ENCODE data around the gene ATG101. TPM values are rescaled to one million over a fixed set of nuclear protein-coding genes. Genes with fewer than 3 reads are reported as not detected.

Gene ATG101
- total and polyA plus RNA-seq, 4 donors: 12.9 to 31.8 (median 29.4) TPM

DNA sequence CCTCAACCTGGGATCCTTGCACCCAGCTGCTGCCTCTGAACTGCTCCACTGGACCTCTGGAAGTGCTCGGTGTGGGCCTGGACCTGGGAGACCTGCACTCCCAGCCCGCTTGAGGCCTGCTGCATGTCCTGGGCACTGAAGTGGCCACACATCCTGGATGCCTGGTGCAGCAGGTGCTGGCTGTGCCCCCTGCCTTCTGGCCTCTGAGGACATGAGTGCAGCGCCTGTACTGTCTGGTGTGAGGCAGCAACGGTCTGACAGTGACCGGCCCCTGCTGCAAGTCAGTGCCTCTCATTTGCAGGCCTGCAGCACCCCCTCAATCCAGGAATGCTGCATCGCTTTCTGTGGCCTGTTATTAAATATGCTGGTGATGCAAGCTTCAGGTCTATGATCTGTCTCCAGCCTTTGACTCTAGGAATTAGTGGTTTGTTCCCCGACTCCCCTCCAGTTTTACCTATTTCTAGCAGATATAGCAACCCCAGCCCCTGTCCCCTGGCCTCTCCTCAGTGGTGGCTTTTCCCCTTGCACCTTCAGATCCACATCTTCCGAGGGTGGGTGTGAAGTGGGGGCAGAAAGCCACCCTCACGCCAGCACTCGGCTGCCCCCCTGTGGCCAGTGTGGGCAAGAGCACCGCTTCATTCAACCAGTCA, 13.3 kb downstream of the ATG101 start:
- Histone ChIP-seq H3K4me3 (ENCODE audit: low read depth in 1 of 3, low read length in 3 of 3) (no peak overlapping the region), H3K9ac (ENCODE audit: low read depth in 1 of 2, low read length in 2 of 2) (no peak overlapping the region), H3K36me3 (ENCODE audit: control insufficient read depth in 4 of 4, insufficient read depth in 3 of 4, low read depth in 1 of 4, low read length in 3 of 4) (peaks cover 0 to 9% (median 4%) of the 10 kb centered on the region in 4 donors), H3K27ac (ENCODE audit: low read depth in 1 of 2, low read length in 2 of 2) (peak overlapping the region; percentile 80 to 81), H3K27me3 (ENCODE audit: control insufficient read depth in 4 of 4, insufficient read depth in 4 of 4, low read length in 3 of 4) (no peaks in the 10 kb centered on the region), H3K4me1 (ENCODE audit: control insufficient read depth in 4 of 4, insufficient read depth in 4 of 4, low read length in 3 of 4) (peaks cover 8 to 43% (median 26%) of the 10 kb centered on the region in 4 donors), H3K9me3 (ENCODE audit: control insufficient read depth in 4 of 4, low read length in 3 of 4) (no peaks in the 10 kb centered on the region)
- DNase-seq (ENCODE audit: low spot score): peak; percentile 74
- 38% methylated on average over 11 of the region's 11 CpGs for WGBS
- no peak for TF ChIP-seq TAF1 (conservative IDR thresholded peaks at IDR 0.05)
- TF ChIP-seq, protein P1, sequence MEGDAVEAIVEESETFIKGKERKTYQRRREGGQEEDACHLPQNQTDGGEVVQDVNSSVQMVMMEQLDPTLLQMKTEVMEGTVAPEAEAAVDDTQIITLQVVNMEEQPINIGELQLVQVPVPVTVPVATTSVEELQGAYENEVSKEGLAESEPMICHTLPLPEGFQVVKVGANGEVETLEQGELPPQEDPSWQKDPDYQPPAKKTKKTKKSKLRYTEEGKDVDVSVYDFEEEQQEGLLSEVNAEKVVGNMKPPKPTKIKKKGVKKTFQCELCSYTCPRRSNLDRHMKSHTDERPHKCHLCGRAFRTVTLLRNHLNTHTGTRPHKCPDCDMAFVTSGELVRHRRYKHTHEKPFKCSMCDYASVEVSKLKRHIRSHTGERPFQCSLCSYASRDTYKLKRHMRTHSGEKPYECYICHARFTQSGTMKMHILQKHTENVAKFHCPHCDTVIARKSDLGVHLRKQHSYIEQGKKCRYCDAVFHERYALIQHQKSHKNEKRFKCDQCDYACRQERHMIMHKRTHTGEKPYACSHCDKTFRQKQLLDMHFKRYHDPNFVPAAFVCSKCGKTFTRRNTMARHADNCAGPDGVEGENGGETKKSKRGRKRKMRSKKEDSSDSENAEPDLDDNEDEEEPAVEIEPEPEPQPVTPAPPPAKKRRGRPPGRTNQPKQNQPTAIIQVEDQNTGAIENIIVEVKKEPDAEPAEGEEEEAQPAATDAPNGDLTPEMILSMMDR (IDR thresholded peaks at IDR 0.05; ENCODE audit: low read depth, low read length, missing input control): peak; percentile 81
- no peak for TF ChIP-seq MAX (IDR thresholded peaks at IDR 0.05)
- TF ChIP-seq, protein P2, sequence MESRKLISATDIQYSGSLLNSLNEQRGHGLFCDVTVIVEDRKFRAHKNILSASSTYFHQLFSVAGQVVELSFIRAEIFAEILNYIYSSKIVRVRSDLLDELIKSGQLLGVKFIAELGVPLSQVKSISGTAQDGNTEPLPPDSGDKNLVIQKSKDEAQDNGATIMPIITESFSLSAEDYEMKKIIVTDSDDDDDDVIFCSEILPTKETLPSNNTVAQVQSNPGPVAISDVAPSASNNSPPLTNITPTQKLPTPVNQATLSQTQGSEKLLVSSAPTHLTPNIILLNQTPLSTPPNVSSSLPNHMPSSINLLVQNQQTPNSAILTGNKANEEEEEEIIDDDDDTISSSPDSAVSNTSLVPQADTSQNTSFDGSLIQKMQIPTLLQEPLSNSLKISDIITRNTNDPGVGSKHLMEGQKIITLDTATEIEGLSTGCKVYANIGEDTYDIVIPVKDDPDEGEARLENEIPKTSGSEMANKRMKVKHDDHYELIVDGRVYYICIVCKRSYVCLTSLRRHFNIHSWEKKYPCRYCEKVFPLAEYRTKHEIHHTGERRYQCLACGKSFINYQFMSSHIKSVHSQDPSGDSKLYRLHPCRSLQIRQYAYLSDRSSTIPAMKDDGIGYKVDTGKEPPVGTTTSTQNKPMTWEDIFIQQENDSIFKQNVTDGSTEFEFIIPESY (IDR thresholded peaks at IDR 0.05): no peak
- TF ChIP-seq GABPA (IDR thresholded peaks at IDR 0.05 in 1 of 2, conservative IDR thresholded peaks at IDR 0.05 in 1 of 2): no peak
- no peak for TF ChIP-seq SP1 (IDR thresholded peaks at IDR 0.05)
- TF ChIP-seq HNF4G (IDR thresholded peaks at IDR 0.05): no peak
- no peak for TF ChIP-seq FOXA2 (IDR thresholded peaks at IDR 0.05)
- TF ChIP-seq FOXA1 (IDR thresholded peaks at IDR 0.05): no peak
- peak; percentile 81 to 93 for TF ChIP-seq RAD21 (IDR thresholded peaks at IDR 0.05)
- no peak for TF ChIP-seq RXRA (IDR thresholded peaks at IDR 0.05)
- no peak for TF ChIP-seq NR2F2 (IDR thresholded peaks at IDR 0.05)
- TF ChIP-seq YY1 (IDR thresholded peaks at IDR 0.05): no peak
- TF ChIP-seq HNF4A (conservative IDR thresholded peaks at IDR 0.05): no peak
- TF ChIP-seq, protein P3, sequence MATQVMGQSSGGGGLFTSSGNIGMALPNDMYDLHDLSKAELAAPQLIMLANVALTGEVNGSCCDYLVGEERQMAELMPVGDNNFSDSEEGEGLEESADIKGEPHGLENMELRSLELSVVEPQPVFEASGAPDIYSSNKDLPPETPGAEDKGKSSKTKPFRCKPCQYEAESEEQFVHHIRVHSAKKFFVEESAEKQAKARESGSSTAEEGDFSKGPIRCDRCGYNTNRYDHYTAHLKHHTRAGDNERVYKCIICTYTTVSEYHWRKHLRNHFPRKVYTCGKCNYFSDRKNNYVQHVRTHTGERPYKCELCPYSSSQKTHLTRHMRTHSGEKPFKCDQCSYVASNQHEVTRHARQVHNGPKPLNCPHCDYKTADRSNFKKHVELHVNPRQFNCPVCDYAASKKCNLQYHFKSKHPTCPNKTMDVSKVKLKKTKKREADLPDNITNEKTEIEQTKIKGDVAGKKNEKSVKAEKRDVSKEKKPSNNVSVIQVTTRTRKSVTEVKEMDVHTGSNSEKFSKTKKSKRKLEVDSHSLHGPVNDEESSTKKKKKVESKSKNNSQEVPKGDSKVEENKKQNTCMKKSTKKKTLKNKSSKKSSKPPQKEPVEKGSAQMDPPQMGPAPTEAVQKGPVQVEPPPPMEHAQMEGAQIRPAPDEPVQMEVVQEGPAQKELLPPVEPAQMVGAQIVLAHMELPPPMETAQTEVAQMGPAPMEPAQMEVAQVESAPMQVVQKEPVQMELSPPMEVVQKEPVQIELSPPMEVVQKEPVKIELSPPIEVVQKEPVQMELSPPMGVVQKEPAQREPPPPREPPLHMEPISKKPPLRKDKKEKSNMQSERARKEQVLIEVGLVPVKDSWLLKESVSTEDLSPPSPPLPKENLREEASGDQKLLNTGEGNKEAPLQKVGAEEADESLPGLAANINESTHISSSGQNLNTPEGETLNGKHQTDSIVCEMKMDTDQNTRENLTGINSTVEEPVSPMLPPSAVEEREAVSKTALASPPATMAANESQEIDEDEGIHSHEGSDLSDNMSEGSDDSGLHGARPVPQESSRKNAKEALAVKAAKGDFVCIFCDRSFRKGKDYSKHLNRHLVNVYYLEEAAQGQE (IDR thresholded peaks at IDR 0.05): no peak
- TF ChIP-seq EGR1 (IDR thresholded peaks at IDR 0.05; ENCODE audit: low read depth in 2 of 2): no peak
- TF ChIP-seq, protein P4, sequence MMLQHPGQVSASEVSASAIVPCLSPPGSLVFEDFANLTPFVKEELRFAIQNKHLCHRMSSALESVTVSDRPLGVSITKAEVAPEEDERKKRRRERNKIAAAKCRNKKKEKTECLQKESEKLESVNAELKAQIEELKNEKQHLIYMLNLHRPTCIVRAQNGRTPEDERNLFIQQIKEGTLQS (IDR thresholded peaks at IDR 0.05): peak; percentile 31
- no peak for TF ChIP-seq JUND (IDR thresholded peaks at IDR 0.05)

Data from liver (tissue), 9 donors.